Measurements from ENCODE around the gene ACTRT1.

- no peak for TF ChIP-seq CREM (IDR thresholded peaks at IDR 0.05; ENCODE audit: low read depth)
- TF ChIP-seq RFX5 (IDR thresholded peaks at IDR 0.05; ENCODE audit: low read depth, low read length), result no peak
Observed at GRCh38 chrX:128019218-128019617, 33.0 kb downstream of the ACTRT1 start.

Measured in GM12878 (cell line).